Heart left ventricle (tissue), 16 donors: Measurements from ENCODE around the gene DMPK. TPM values are rescaled to one million over a fixed set of nuclear protein-coding genes. Genes with fewer than 3 reads are reported as not detected.
A peak's percentile ranks its signal among the peaks of the same experiment; 100 is the strongest.

Experiments used
- ATAC-seq, 4 donors: fragments of 200-7000 bp; cut with Tn5 transposase; one replicate each; pipeline ENCODE4 v1.9.1; 2020 to 2022; ENCODE audit warnings: moderate library complexity in 4 of 4, mild to moderate bottlenecking in 3 of 4, moderate number of reproducible peaks in 1 of 4
- DNase-seq, 5 donors: peaks; one replicate each; pipeline ENCODE4 v3.0.0-alpha.2; 2020
- H3K27ac ChIP-seq, 12 donors: fragments of 200-600 bp; sonication (generic) in 4 of 12; one replicate each; pipeline versions ENCODE4 v1.5.0 to v1.8.0; 2016 to 2022; ENCODE audit warnings: mild to moderate bottlenecking in 2 of 12
- H3K27me3 ChIP-seq, 9 donors: fragments of 200-600 bp; sonication (generic) in 2 of 9; one replicate each; pipeline versions ENCODE4 v1.5.1 to v1.8.0; 2016 to 2022; ENCODE audit warnings: mild to moderate bottlenecking in 3 of 9
- H3K36me3 ChIP-seq, 9 donors: fragments of 200-600 bp; sonication (generic) in 2 of 9; one replicate each; pipeline versions ENCODE4 v1.5.0 to v1.8.0; 2018 to 2022; ENCODE audit warnings: mild to moderate bottlenecking in 2 of 9
- H3K4me1 ChIP-seq, 12 donors: fragments of 200-600 bp; sonication (generic) in 4 of 12; one replicate each; pipeline versions ENCODE4 v1.5.0 to v1.8.0; 2016 to 2022; ENCODE audit warnings: mild to moderate bottlenecking in 3 of 12
- H3K4me3 ChIP-seq, 12 donors: fragments of 200-600 bp; sonication (generic) in 4 of 12; one replicate each; pipeline versions ENCODE4 v1.5.0 to v1.8.0; 2017 to 2022; ENCODE audit warnings: mild to moderate bottlenecking in 9 of 12, moderate library complexity in 4 of 12
- H3K9me3 ChIP-seq, 12 donors: fragments of 200-600 bp; sonication (generic) in 4 of 12; one replicate each; pipeline versions ENCODE4 v1.5.0 to v1.8.0; 2016 to 2022; ENCODE audit warnings: mild to moderate bottlenecking in 1 of 12
- CTCF ChIP-seq, 12 donors: fragments of 200-600 bp; sonication (generic) in 4 of 12; IDR thresholded peaks; one replicate each; pipeline versions ENCODE4 v1.5.0 to v1.8.0; 2018 to 2022; ENCODE audit warnings: antibody characterized with exemption in 12 of 12, mild to moderate bottlenecking in 5 of 12
- POLR2A ChIP-seq, 2 donors: fragments of 450-650 bp; IDR thresholded peaks; one replicate each; pipeline ENCODE4 v1.6.1; 2017; ENCODE audit warnings: antibody characterized with exemption in 2 of 2, mild to moderate bottlenecking in 2 of 2, moderate library complexity in 2 of 2
- WGBS, 4 donors: extraction: QIAGEN DNeasy Blood & Tissue Kit in 2 of 4; methylation state at CpG; one replicate each; pipeline versions ENCODE4 v1.1.5 to v1.1.7; 2013 to 2018; 5-methylcytosine and 5-hydroxymethylcytosine counted together
- intact Hi-C, 10 donors: fragments of 100-400 bp; cut with DNase I; formaldehyde crosslinking; loops; one replicate each; pipeline versions ENCODE4 v1.11.1 to v1.14.2; 2022
- polyA plus RNA-seq, 2 donors: library from polyadenylated mRNA; stranded (reverse); fragments of 200-250 nt; gene quantifications; one replicate each; pipeline ENCODE4 v1.2.3, GENCODE V29; 2013
- total RNA-seq, 9 donors: library from RNA; depleted of rRNA in 2 of 9; stranded (reverse); fragments of >200 nt in 2 of 9; fragmentation: NEBNext Ultra II Directional in 3 of 9; extraction: Animal tissue kit (Norgen Biotek cat#: 25700) in 3 of 9; gene quantifications; one replicate each; pipeline versions ENCODE4 v1.1.0 to v1.2.4, GENCODE V29; 2016 to 2023
- donor health status: ischemic (EF 13 %, LVEDD 7.1; RV severe dilation, severe dysfunction).
- donor health status: healthy with polysubstance abuse.
- donor health status: DM: no; HTN: yes; CAD: no.
- donor health status: DM: no; HTN: no; CAD: no.
- donor health status: ischemic (EF 25% LVEDD 6.9; RV normal size, moderate dysfunction).
- donor health status: ischemic (EF 25% LVEDD 5.7; RV mildly dilated, moderate dysfunction).
- donor health status: healthy.
- donor health status: DM: yes; HTN: yes; CAD: no.
- donor health status: ischemic (EF 35%, LVEDD 5.7; RV mildly dilated, moderate dysfunction).
- donor health status: nonischemic (EF 11% LVEDD 7.7; RV severe dilation, severe dysfunction).
- donor health status: DM: yes; HTN: yes; CAD: no.
- donor health status: PGD.
- donor health status: ischemic (EF 29% LVEDD 5.4; RV normal size, mild dysfunction).
- donor health status: nonischemic (EF 23%, LVEDD 6.1; RV moderate dilation, normal function).

The DMPK gene
- total and polyA plus RNA-seq, 11 donors, result 131 to 778 (median 311) TPM

- 0 to 1% (median 1%) methylated on average over 30 to 102 of the region's 102 CpGs for WGBS, 4 donors
- ATAC-seq (peak in 2 of 4 donors; percentile 0), DNase-seq (peak; percentile 70 to 86 (median 74))
- intact Hi-C loops, result loop anchor here in 9 of 10 donors (1.0 to 10.0 kb wide), 10 partner anchors 36 to 363 kb away; partner anchors contain the start of genes FBXO46 (in 7 of the 9), MEIOSIN (in 6 of the 9), QPCTL (in 3 of the 9) and POLR1G (in 1 of the 9)
- Histone ChIP-seq H3K9me3 (no peaks in the 10 kb centered on the region), H3K4me1 (peaks cover 10 to 71% (median 48%) of the 10 kb centered on the region in 12 donors), H3K4me3 (peak overlapping the region; percentile 72 to 93 (median 82)), H3K27ac (peak overlapping the region; percentile 86 to 99 (median 97)), H3K27me3 (peaks cover 0 to 52% (median 0%) of the 10 kb centered on the region in 9 donors), H3K36me3 (peaks cover 0 to 22% (median 3%) of the 10 kb centered on the region in 9 donors)
- no peak for TF ChIP-seq CTCF (IDR thresholded peaks at IDR 0.05)
- TF ChIP-seq POLR2A (IDR thresholded peaks at IDR 0.05), result no peak
These were observed 14.2 kb downstream of the DMPK start for GRCh38 chr19:45767881-45768654.

GRCh38 chr19:45767410-45767880, 14.8 kb downstream of the DMPK start:
- peak overlapping the region; percentile 72 to 93 (median 82) for H3K4me3 ChIP-seq
- H3K36me3 ChIP-seq, result peaks cover 0 to 18% (median 0%) of the 10 kb centered on the region in 9 donors
- 2 to 6% (median 4%) methylated on average over 20 to 31 of the region's 31 CpGs for WGBS, 4 donors
- ATAC-seq, result peak in 3 of 4 donors; percentile 0 to 10 (median 5)
- intact Hi-C loops, result loop anchor here in 7 of 10 donors (1.0 to 10.0 kb wide), 6 partner anchors 35 to 363 kb away; partner anchors contain the start of genes FBXO46 (in 6 of the 7), MEIOSIN (in 6 of the 7), QPCTL (in 2 of the 7) and POLR1G (in 1 of the 7)
- TF ChIP-seq POLR2A (IDR thresholded peaks at IDR 0.05) (peak; percentile 35 to 78), CTCF (IDR thresholded peaks at IDR 0.05) (no peak)
- H3K9me3 ChIP-seq, result no peaks in the 10 kb centered on the region
- peak; percentile 85 to 87 (median 86) for DNase-seq
- peaks cover 10 to 67% (median 48%) of the 10 kb centered on the region in 12 donors for H3K4me1 ChIP-seq
- peaks cover 0 to 51% (median 0%) of the 10 kb centered on the region in 9 donors for H3K27me3 ChIP-seq
- H3K27ac ChIP-seq, result peak overlapping the region; percentile 86 to 99 (median 97)

GRCh38 chr19:45766869-45767346, 15.4 kb downstream of the DMPK start:
- Histone ChIP-seq H3K27me3 (peaks cover 0 to 50% (median 0%) of the 10 kb centered on the region in 9 donors), H3K9me3 (no peaks in the 10 kb centered on the region), H3K27ac (peak overlapping the region; percentile 86 to 99 (median 97)), H3K4me1 (peaks cover 10 to 67% (median 48%) of the 10 kb centered on the region in 12 donors), H3K4me3 (peak overlapping the region; percentile 72 to 93 (median 82)), H3K36me3 (peaks cover 0 to 15% (median 0%) of the 10 kb centered on the region in 9 donors)
- intact Hi-C loops, result loop anchor here in 7 of 10 donors (1.0 to 10.0 kb wide), 6 partner anchors 35 to 362 kb away; partner anchors contain the start of genes FBXO46 (in 6 of the 7), MEIOSIN (in 6 of the 7), QPCTL (in 2 of the 7) and POLR1G (in 1 of the 7)
- peak in 3 of 5 donors; percentile 61 to 69 (median 64) for DNase-seq
- no peak for TF ChIP-seq POLR2A (IDR thresholded peaks at IDR 0.05)
- no peak for TF ChIP-seq CTCF (IDR thresholded peaks at IDR 0.05)
- WGBS, 4 donors, result 8 to 20% (median 11%) methylated on average over 9 to 24 of the region's 24 CpGs
- ATAC-seq, result no peak
